ENCODE results near the gene PDGFD.

GRCh38 chr11:103897160-103897936 is 266.6 kb downstream of the PDGFD start:
- TF ChIP-seq CTCF (IDR thresholded peaks at IDR 0.05) (no peak), POLR2A (IDR thresholded peaks at IDR 0.05) (no peak)

Measured in thyroid gland (tissue), 4 donors.